Lower lobe of right lung (tissue), 2 donors: ENCODE data around the gene MAL. TPM values are rescaled to one million over a fixed set of nuclear protein-coding genes. Genes with fewer than 3 reads are reported as not detected.

Source experiments
- ATAC-seq, 2 donors: fragments of 200-7000 bp; cut with Tn5 transposase; one replicate each; pipeline ENCODE4 v1.9.1; 2020 to 2022; ENCODE audit warnings: mild to moderate bottlenecking in 2 of 2, moderate library complexity in 2 of 2
- DNase-seq: peaks from one replicate; pipeline ENCODE4 v3.0.0-alpha.2; 2020
- H3K27ac ChIP-seq: fragments of 200-600 bp; one replicate; pipeline ENCODE4 v1.8.0; 2022
- H3K27me3 ChIP-seq: fragments of 200-600 bp; one replicate; pipeline ENCODE4 v1.8.0; 2022; ENCODE audit warnings: low read depth
- H3K36me3 ChIP-seq: fragments of 200-600 bp; one replicate; pipeline ENCODE4 v1.8.0; 2022; ENCODE audit warnings: mild to moderate bottlenecking
- H3K4me1 ChIP-seq: fragments of 200-600 bp; one replicate; pipeline ENCODE4 v1.8.0; 2022
- H3K4me3 ChIP-seq: fragments of 200-600 bp; one replicate; pipeline ENCODE4 v1.8.0; 2022; ENCODE audit warnings: mild to moderate bottlenecking
- H3K9me3 ChIP-seq: fragments of 200-600 bp; one replicate; pipeline ENCODE4 v1.8.0; 2022
- CTCF ChIP-seq: fragments of 200-600 bp; IDR thresholded peaks from one replicate; pipeline ENCODE4 v1.8.0; 2022; ENCODE audit warnings: antibody characterized with exemption, mild to moderate bottlenecking
- intact Hi-C: fragments of 100-400 bp; cut with DNase I; formaldehyde crosslinking; loops from one replicate; pipeline ENCODE4 v1.11.0; 2022
- total RNA-seq: library from RNA; stranded (reverse); fragmentation: NEBNext Ultra II Directional; extraction: Animal tissue kit (Norgen Biotek cat#: 25700); gene quantifications from one replicate; pipeline ENCODE4 v1.2.1, GENCODE V29; 2021
- donor health status: DM: no; HTN: yes; CAD: no; lungs with severe emphysema.

MAL gene
- total RNA-seq, 1 donor from 2014 or later = 13.4 TPM

- Histone ChIP-seq H3K9me3 (no peaks in the 10 kb centered on the region), H3K4me1 (no peaks in the 10 kb centered on the region), H3K4me3 (no peak overlapping the region), H3K27ac (no peak overlapping the region), H3K27me3 (no peaks in the 10 kb centered on the region), H3K36me3 (no peaks in the 10 kb centered on the region)
- intact Hi-C loops = no loop called here
- no peak for TF ChIP-seq CTCF
- ATAC-seq (no peak), DNase-seq (no peak)
These were observed 23.5 kb downstream of the MAL start for GRCh38 chr2:95048825-95049682.

- Histone ChIP-seq H3K27me3 (no peaks in the 10 kb centered on the region), H3K9me3 (no peaks in the 10 kb centered on the region), H3K4me3 (no peak overlapping the region), H3K4me1 (no peaks in the 10 kb centered on the region), H3K36me3 (no peaks in the 10 kb centered on the region), H3K27ac (no peak overlapping the region)
- ATAC-seq (no peak), DNase-seq (no peak)
- intact Hi-C loops = no loop called here
- TF ChIP-seq CTCF = no peak
These were observed 24.1 kb downstream of the MAL start for GRCh38 chr2:95049683-95049955.

- intact Hi-C loops = no loop called here
- Histone ChIP-seq H3K9me3 (no peaks in the 10 kb centered on the region), H3K27ac (no peak overlapping the region), H3K36me3 (no peaks in the 10 kb centered on the region), H3K27me3 (no peaks in the 10 kb centered on the region), H3K4me1 (no peaks in the 10 kb centered on the region), H3K4me3 (no peak overlapping the region)
- ATAC-seq = no peak
- TF ChIP-seq CTCF = no peak
- DNase-seq = no peak
These were observed 24.5 kb downstream of the MAL start for GRCh38 chr2:95049961-95050360.

- Histone ChIP-seq H3K27ac (no peak overlapping the region), H3K36me3 (no peaks in the 10 kb centered on the region), H3K4me3 (no peak overlapping the region), H3K4me1 (no peaks in the 10 kb centered on the region), H3K27me3 (no peaks in the 10 kb centered on the region), H3K9me3 (no peaks in the 10 kb centered on the region)
- no peak for TF ChIP-seq CTCF
- DNase-seq (no peak), ATAC-seq (no peak)
- intact Hi-C loops = no loop called here
These were observed 25.1 kb downstream of the MAL start for GRCh38 chr2:95050385-95051300.

GRCh38 chr2:95051626-95052025, 26.1 kb downstream of the MAL start:
- TF ChIP-seq CTCF = no peak
- DNase-seq = no peak
- no peaks in the 10 kb centered on the region for H3K4me1 ChIP-seq
- H3K27ac ChIP-seq = no peak overlapping the region
- H3K36me3 ChIP-seq = no peaks in the 10 kb centered on the region
- ATAC-seq = no peak
- no peak overlapping the region for H3K4me3 ChIP-seq
- intact Hi-C loops = no loop called here
- H3K27me3 ChIP-seq = no peaks in the 10 kb centered on the region
- no peaks in the 10 kb centered on the region for H3K9me3 ChIP-seq
